DMS153 (cell line): ENCODE measurements around the gene PRKCH.
A peak's percentile ranks its signal among the peaks of the same experiment; 100 is the strongest.

ENCODE experiments used
- DNase-seq: peaks from one replicate; lab custom pipeline; 2025; lab: John Stamatoyannopoulos, UW

Gene PRKCH

GRCh38 chr14:61368114-61368710 lies 46.8 kb downstream of the PRKCH start:
- DNase-seq = no peak

- no peak for DNase-seq
Observed at GRCh38 chr14:61368781-61369453, 47.5 kb downstream of the PRKCH start.

- DNase-seq = no peak
Observed at GRCh38 chr14:61369454-61369810, 48.1 kb downstream of the PRKCH start.

- DNase-seq = no peak
Observed at GRCh38 chr14:61372379-61372778, 51.0 kb downstream of the PRKCH start.

GRCh38 chr14:61372842-61373555 lies 51.6 kb downstream of the PRKCH start:
- no peak for DNase-seq

GRCh38 chr14:61374284-61374683 lies 52.9 kb downstream of the PRKCH start:
- no peak for DNase-seq

GRCh38 chr14:61375218-61375617 lies 53.8 kb downstream of the PRKCH start:
- no peak for DNase-seq

- no peak for DNase-seq
Observed at GRCh38 chr14:61376314-61376713, 54.9 kb downstream of the PRKCH start.

- no peak for DNase-seq
Observed at GRCh38 chr14:61377749-61378148, 56.4 kb downstream of the PRKCH start.

- DNase-seq = no peak
Observed at GRCh38 chr14:61379639-61380184, 58.3 kb downstream of the PRKCH start.

GRCh38 chr14:61380984-61381383 lies 59.6 kb downstream of the PRKCH start:
- no peak for DNase-seq

GRCh38 chr14:61381553-61381952 lies 60.2 kb downstream of the PRKCH start:
- DNase-seq = peak; percentile 83

GRCh38 chr14:61382842-61383241 lies 61.5 kb downstream of the PRKCH start:
- no peak for DNase-seq

- DNase-seq = no peak
Observed at GRCh38 chr14:61385002-61385685, 63.8 kb downstream of the PRKCH start.

GRCh38 chr14:61386173-61386772 lies 64.9 kb downstream of the PRKCH start:
- no peak for DNase-seq

- no peak for DNase-seq
Observed at GRCh38 chr14:61387076-61387475, 65.7 kb downstream of the PRKCH start.

- DNase-seq = peak; percentile 97
Observed at GRCh38 chr14:61388173-61388975, 67.0 kb downstream of the PRKCH start.

GRCh38 chr14:61388976-61389576 lies 67.7 kb downstream of the PRKCH start:
- no peak for DNase-seq

- no peak for DNase-seq
Observed at GRCh38 chr14:61391119-61391518, 69.7 kb downstream of the PRKCH start.

- DNase-seq = no peak
Observed at GRCh38 chr14:61392297-61392696, 70.9 kb downstream of the PRKCH start.

- no peak for DNase-seq
Observed at GRCh38 chr14:61394542-61394941, 73.2 kb downstream of the PRKCH start.
